T-helper 17 cell (primary cell): ENCODE measurements around the gene SLC5A11. TPM values are rescaled to one million over a fixed set of nuclear protein-coding genes. Genes with fewer than 3 reads are reported as not detected.
A peak's percentile ranks its signal among the peaks of the same experiment; 100 is the strongest.
"Not testable (repeated sequence)": the region's sequence is repeated elsewhere in the genome, so short reads cannot be mapped to it uniquely, and the experiment has no call there.

ENCODE experiments used
- ATAC-seq: fragments of 150-1000 bp; cut with Tn5 transposase; 2 replicates; pipeline ENCODE4 v1.10.0; 2021; ENCODE audit warnings: mild to moderate bottlenecking, moderate library complexity
- DNase-seq, 3 donors: peaks; one replicate each; pipeline versions ENCODE4 v3.0.0 to v3.0.0-alpha.2; 2020 to 2021
- H3K9me3 ChIP-seq: one replicate; pipeline ENCODE4 v1.7.0; 2013; ENCODE audit warnings: low read length, mild to moderate bottlenecking; ENCODE audit not compliant: control insufficient read depth, poor library complexity, severe bottlenecking
- H3K27ac Mint-ChIP-seq: one replicate; pipeline ENCODE4 v1.8.0; 2022; ENCODE audit warnings: mild to moderate bottlenecking, moderate library complexity, mixed read lengths
- H3K27me3 Mint-ChIP-seq: one replicate; pipeline ENCODE4 v1.8.0; 2022; ENCODE audit warnings: mixed read lengths
- H3K36me3 Mint-ChIP-seq: one replicate; pipeline ENCODE4 v1.8.0; 2022; ENCODE audit warnings: low read depth, mixed read lengths
- H3K4me1 Mint-ChIP-seq: one replicate; pipeline ENCODE4 v1.8.0; 2022; ENCODE audit warnings: mild to moderate bottlenecking, mixed read lengths
- H3K4me3 Mint-ChIP-seq: one replicate; pipeline ENCODE4 v1.8.0; 2022; ENCODE audit warnings: mild to moderate bottlenecking, moderate library complexity, mixed read lengths
- total RNA-seq, 4 donors: library from RNA in 2 of 4; stranded (reverse) in 2 of 4; gene quantifications; one replicate each; pipeline ENCODE4 v1.2.3 and lab custom pipeline; 2022 to 2026

The SLC5A11 gene
- total RNA-seq, 2 donors from 2014 or later: 0.60 TPM; not detected in 1

GRCh38 chr16:24896439-24896838 lies 50.7 kb downstream of the SLC5A11 start:
- no peak overlapping the region for H3K27ac Mint-ChIP-seq
- no peaks in the 10 kb centered on the region for H3K36me3 Mint-ChIP-seq
- no peaks in the 10 kb centered on the region for H3K4me1 Mint-ChIP-seq
- ATAC-seq (no peak), DNase-seq (no peak)
- peaks cover 11% of the 10 kb centered on the region for H3K27me3 Mint-ChIP-seq
- no peak overlapping the region for H3K4me3 Mint-ChIP-seq
- H3K9me3 ChIP-seq: no peaks in the 10 kb centered on the region

GRCh38 chr16:24897522-24897921 lies 51.8 kb downstream of the SLC5A11 start:
- not testable (repeated sequence) for DNase-seq, H3K4me3 Mint-ChIP-seq, H3K27ac Mint-ChIP-seq, ATAC-seq, H3K36me3 Mint-ChIP-seq, H3K9me3 ChIP-seq, H3K4me1 Mint-ChIP-seq
- peaks cover 11% of the 10 kb centered on the region for H3K27me3 Mint-ChIP-seq

- DNase-seq: no peak
- no peak overlapping the region for H3K27ac Mint-ChIP-seq
- H3K27me3 Mint-ChIP-seq: peaks cover 5% of the 10 kb centered on the region
- no peaks in the 10 kb centered on the region for H3K9me3 ChIP-seq
- no peaks in the 10 kb centered on the region for H3K4me1 Mint-ChIP-seq
- H3K36me3 Mint-ChIP-seq: no peaks in the 10 kb centered on the region
- no peak overlapping the region for H3K4me3 Mint-ChIP-seq
- ATAC-seq: no peak
Measured at GRCh38 chr16:24900230-24900629, 54.5 kb downstream of the SLC5A11 start.

- ATAC-seq (no peak), DNase-seq (no peak)
- Mint-ChIP-seq H3K4me1 (peaks cover 3% of the 10 kb centered on the region), H3K36me3 (no peaks in the 10 kb centered on the region), H3K4me3 (no peak overlapping the region), H3K27me3 (no peaks in the 10 kb centered on the region), H3K27ac (no peak overlapping the region)
- no peaks in the 10 kb centered on the region for H3K9me3 ChIP-seq
Measured at GRCh38 chr16:24906199-24906808, 60.5 kb downstream of the SLC5A11 start.

GRCh38 chr16:24906901-24907300 lies 61.1 kb downstream of the SLC5A11 start:
- no peaks in the 10 kb centered on the region for H3K36me3 Mint-ChIP-seq
- no peak overlapping the region for H3K27ac Mint-ChIP-seq
- ATAC-seq (no peak), DNase-seq (no peak)
- no peaks in the 10 kb centered on the region for H3K27me3 Mint-ChIP-seq
- H3K4me3 Mint-ChIP-seq: no peak overlapping the region
- H3K9me3 ChIP-seq: no peaks in the 10 kb centered on the region
- H3K4me1 Mint-ChIP-seq: peaks cover 3% of the 10 kb centered on the region

GRCh38 chr16:24908716-24909115 lies 63.0 kb downstream of the SLC5A11 start:
- H3K36me3 Mint-ChIP-seq: no peaks in the 10 kb centered on the region
- H3K9me3 ChIP-seq: no peaks in the 10 kb centered on the region
- DNase-seq (no peak), ATAC-seq (no peak)
- peaks cover 3% of the 10 kb centered on the region for H3K4me1 Mint-ChIP-seq
- H3K27me3 Mint-ChIP-seq: no peaks in the 10 kb centered on the region
- H3K4me3 Mint-ChIP-seq: no peak overlapping the region
- peak overlapping the region; percentile 4 for H3K27ac Mint-ChIP-seq

- Mint-ChIP-seq H3K27me3 (no peaks in the 10 kb centered on the region), H3K4me3 (no peak overlapping the region), H3K4me1 (peaks cover 3% of the 10 kb centered on the region), H3K36me3 (no peaks in the 10 kb centered on the region), H3K27ac (no peak overlapping the region)
- DNase-seq (no peak), ATAC-seq (no peak)
- no peaks in the 10 kb centered on the region for H3K9me3 ChIP-seq
Measured at GRCh38 chr16:24909856-24910255, 64.1 kb downstream of the SLC5A11 start.

GRCh38 chr16:24915019-24915418 lies 69.3 kb downstream of the SLC5A11 start:
- ATAC-seq (no peak), DNase-seq (no peak)
- no peaks in the 10 kb centered on the region for H3K9me3 ChIP-seq
- Mint-ChIP-seq H3K27me3 (no peaks in the 10 kb centered on the region), H3K4me3 (no peak overlapping the region), H3K36me3 (peaks cover 2% of the 10 kb centered on the region), H3K27ac (no peak overlapping the region), H3K4me1 (no peaks in the 10 kb centered on the region)

GRCh38 chr16:24915576-24915975 lies 69.8 kb downstream of the SLC5A11 start:
- no peak for DNase-seq
- Mint-ChIP-seq H3K36me3 (peaks cover 2% of the 10 kb centered on the region), H3K4me3 (no peak overlapping the region), H3K4me1 (no peaks in the 10 kb centered on the region), H3K27ac (no peak overlapping the region), H3K27me3 (no peaks in the 10 kb centered on the region)
- ATAC-seq: no peak
- H3K9me3 ChIP-seq: no peaks in the 10 kb centered on the region

GRCh38 chr16:24917236-24917635 lies 71.5 kb downstream of the SLC5A11 start:
- Mint-ChIP-seq H3K4me1 (peaks cover 4% of the 10 kb centered on the region), H3K27ac (no peak overlapping the region), H3K27me3 (no peaks in the 10 kb centered on the region), H3K36me3 (peaks cover 4% of the 10 kb centered on the region), H3K4me3 (no peak overlapping the region)
- H3K9me3 ChIP-seq: no peaks in the 10 kb centered on the region
- ATAC-seq (no peak), DNase-seq (no peak)

- ATAC-seq: no peak
- Mint-ChIP-seq H3K36me3 (peaks cover 4% of the 10 kb centered on the region), H3K4me3 (no peak overlapping the region), H3K27me3 (no peaks in the 10 kb centered on the region), H3K27ac (no peak overlapping the region), H3K4me1 (peaks cover 4% of the 10 kb centered on the region)
- no peaks in the 10 kb centered on the region for H3K9me3 ChIP-seq
- no peak for DNase-seq
Measured at GRCh38 chr16:24917891-24918290, 72.1 kb downstream of the SLC5A11 start.

GRCh38 chr16:24918641-24919040 lies 72.9 kb downstream of the SLC5A11 start:
- H3K36me3 Mint-ChIP-seq: peaks cover 4% of the 10 kb centered on the region
- no peaks in the 10 kb centered on the region for H3K27me3 Mint-ChIP-seq
- ATAC-seq: no peak
- H3K4me1 Mint-ChIP-seq: peaks cover 4% of the 10 kb centered on the region
- no peaks in the 10 kb centered on the region for H3K9me3 ChIP-seq
- H3K27ac Mint-ChIP-seq: no peak overlapping the region
- H3K4me3 Mint-ChIP-seq: no peak overlapping the region
- DNase-seq: no peak

GRCh38 chr16:24919536-24919935 lies 73.8 kb downstream of the SLC5A11 start:
- H3K27me3 Mint-ChIP-seq: no peaks in the 10 kb centered on the region
- no peaks in the 10 kb centered on the region for H3K9me3 ChIP-seq
- no peak overlapping the region for H3K4me3 Mint-ChIP-seq
- DNase-seq (no peak), ATAC-seq (no peak)
- no peak overlapping the region for H3K27ac Mint-ChIP-seq
- peaks cover 4% of the 10 kb centered on the region for H3K4me1 Mint-ChIP-seq
- peaks cover 4% of the 10 kb centered on the region for H3K36me3 Mint-ChIP-seq

GRCh38 chr16:24920568-24920967 lies 74.8 kb downstream of the SLC5A11 start:
- Mint-ChIP-seq H3K27me3 (no peaks in the 10 kb centered on the region), H3K4me3 (no peak overlapping the region), H3K36me3 (peaks cover 4% of the 10 kb centered on the region), H3K4me1 (peaks cover 4% of the 10 kb centered on the region), H3K27ac (peak overlapping the region; percentile 60)
- DNase-seq (no peak), ATAC-seq (no peak)
- H3K9me3 ChIP-seq: no peaks in the 10 kb centered on the region
